ENCODE data around the gene ADARB2.

Gene ADARB2

GRCh38 chr10:1543596-1543995 lies 193.7 kb downstream of the ADARB2 start:
- no peaks in the 10 kb centered on the region for H3K27me3 ChIP-seq (ENCODE audit: insufficient read depth, poor library complexity, severe bottlenecking)
- no peak overlapping the region for H3K4me3 ChIP-seq (ENCODE audit: severe bottlenecking)
- TF ChIP-seq, protein P1, sequence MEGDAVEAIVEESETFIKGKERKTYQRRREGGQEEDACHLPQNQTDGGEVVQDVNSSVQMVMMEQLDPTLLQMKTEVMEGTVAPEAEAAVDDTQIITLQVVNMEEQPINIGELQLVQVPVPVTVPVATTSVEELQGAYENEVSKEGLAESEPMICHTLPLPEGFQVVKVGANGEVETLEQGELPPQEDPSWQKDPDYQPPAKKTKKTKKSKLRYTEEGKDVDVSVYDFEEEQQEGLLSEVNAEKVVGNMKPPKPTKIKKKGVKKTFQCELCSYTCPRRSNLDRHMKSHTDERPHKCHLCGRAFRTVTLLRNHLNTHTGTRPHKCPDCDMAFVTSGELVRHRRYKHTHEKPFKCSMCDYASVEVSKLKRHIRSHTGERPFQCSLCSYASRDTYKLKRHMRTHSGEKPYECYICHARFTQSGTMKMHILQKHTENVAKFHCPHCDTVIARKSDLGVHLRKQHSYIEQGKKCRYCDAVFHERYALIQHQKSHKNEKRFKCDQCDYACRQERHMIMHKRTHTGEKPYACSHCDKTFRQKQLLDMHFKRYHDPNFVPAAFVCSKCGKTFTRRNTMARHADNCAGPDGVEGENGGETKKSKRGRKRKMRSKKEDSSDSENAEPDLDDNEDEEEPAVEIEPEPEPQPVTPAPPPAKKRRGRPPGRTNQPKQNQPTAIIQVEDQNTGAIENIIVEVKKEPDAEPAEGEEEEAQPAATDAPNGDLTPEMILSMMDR (IDR thresholded peaks at IDR 0.05; ENCODE audit: poor library complexity, severe bottlenecking): no peak
- H3K9me3 ChIP-seq (ENCODE audit: severe bottlenecking): no peaks in the 10 kb centered on the region
- H3K4me1 ChIP-seq (ENCODE audit: insufficient read depth, poor library complexity, severe bottlenecking): no peaks in the 10 kb centered on the region
- DNase-seq (ENCODE audit: low spot score) (no peak), ATAC-seq (ENCODE audit: low read depth) (no peak)
- no peaks in the 10 kb centered on the region for H3K36me3 ChIP-seq (ENCODE audit: low read depth)
- no peak overlapping the region for H3K27ac ChIP-seq (ENCODE audit: poor library complexity, severe bottlenecking)

GRCh38 chr10:1542941-1543340 lies 194.4 kb downstream of the ADARB2 start:
- Histone ChIP-seq H3K9me3 (ENCODE audit: severe bottlenecking) (no peaks in the 10 kb centered on the region), H3K4me1 (ENCODE audit: insufficient read depth, poor library complexity, severe bottlenecking) (no peaks in the 10 kb centered on the region), H3K27me3 (ENCODE audit: insufficient read depth, poor library complexity, severe bottlenecking) (no peaks in the 10 kb centered on the region), H3K27ac (ENCODE audit: poor library complexity, severe bottlenecking) (no peak overlapping the region), H3K36me3 (ENCODE audit: low read depth) (no peaks in the 10 kb centered on the region), H3K4me3 (ENCODE audit: severe bottlenecking) (no peak overlapping the region)
- no peak for ATAC-seq (ENCODE audit: low read depth)
- TF ChIP-seq, protein P1 (IDR thresholded peaks at IDR 0.05; ENCODE audit: poor library complexity, severe bottlenecking): no peak
- no peak for DNase-seq (ENCODE audit: low spot score)

DNA sequence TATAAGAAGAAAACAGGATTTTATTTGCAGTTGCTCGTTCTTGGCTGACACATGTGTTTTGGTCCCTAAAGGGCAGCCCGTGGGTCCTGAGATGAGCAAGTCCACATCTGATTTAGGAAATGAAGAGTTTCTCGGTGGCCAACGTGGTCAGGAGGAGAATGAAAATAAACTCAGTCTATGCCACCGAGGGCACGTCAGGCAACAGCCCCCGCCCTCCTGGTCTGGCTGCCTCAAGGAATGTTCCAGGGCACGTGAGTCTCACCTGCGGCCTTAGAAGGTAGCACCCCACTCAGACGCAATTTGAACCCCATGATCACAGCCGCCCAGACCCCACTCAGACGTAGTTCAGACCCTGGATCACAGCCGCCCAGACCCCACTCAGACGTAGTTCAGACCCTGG lies 197.2 kb downstream of the ADARB2 start:
- no peak overlapping the region for H3K27ac ChIP-seq (ENCODE audit: poor library complexity, severe bottlenecking)
- ATAC-seq (ENCODE audit: low read depth) (no peak), DNase-seq (ENCODE audit: low spot score) (no peak)
- no peaks in the 10 kb centered on the region for H3K9me3 ChIP-seq (ENCODE audit: severe bottlenecking)
- no peaks in the 10 kb centered on the region for H3K27me3 ChIP-seq (ENCODE audit: insufficient read depth, poor library complexity, severe bottlenecking)
- no peak overlapping the region for H3K4me3 ChIP-seq (ENCODE audit: severe bottlenecking)
- TF ChIP-seq, protein P1 (IDR thresholded peaks at IDR 0.05; ENCODE audit: poor library complexity, severe bottlenecking): no peak
- H3K36me3 ChIP-seq (ENCODE audit: low read depth): no peaks in the 10 kb centered on the region
- no peaks in the 10 kb centered on the region for H3K4me1 ChIP-seq (ENCODE audit: insufficient read depth, poor library complexity, severe bottlenecking)

DNA sequence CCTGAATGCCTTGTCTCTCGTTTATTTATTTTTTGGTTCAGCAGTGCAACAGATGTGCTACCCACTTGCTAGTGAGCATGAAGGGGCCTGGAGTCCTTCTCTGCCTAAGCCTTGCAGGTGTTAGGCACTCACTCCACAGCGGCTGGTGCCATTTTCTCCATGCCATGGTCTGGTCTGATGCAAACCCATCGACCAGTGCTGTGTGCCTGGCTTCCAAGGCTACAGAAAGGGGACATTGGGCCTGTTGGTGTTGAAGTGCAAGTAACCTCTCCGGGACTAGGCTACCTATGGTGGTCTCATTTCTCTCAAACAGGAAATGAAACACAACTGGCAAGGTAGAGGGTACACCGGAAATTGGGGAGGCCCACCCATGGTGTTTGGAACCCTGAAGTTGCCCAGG lies 198.1 kb downstream of the ADARB2 start:
- ATAC-seq (ENCODE audit: low read depth) (no peak), DNase-seq (ENCODE audit: low spot score) (no peak)
- Histone ChIP-seq H3K27me3 (ENCODE audit: insufficient read depth, poor library complexity, severe bottlenecking) (no peaks in the 10 kb centered on the region), H3K4me1 (ENCODE audit: insufficient read depth, poor library complexity, severe bottlenecking) (no peaks in the 10 kb centered on the region), H3K27ac (ENCODE audit: poor library complexity, severe bottlenecking) (no peak overlapping the region), H3K4me3 (ENCODE audit: severe bottlenecking) (no peak overlapping the region), H3K9me3 (ENCODE audit: severe bottlenecking) (no peaks in the 10 kb centered on the region), H3K36me3 (ENCODE audit: low read depth) (no peaks in the 10 kb centered on the region)
- TF ChIP-seq, protein P1 (IDR thresholded peaks at IDR 0.05; ENCODE audit: poor library complexity, severe bottlenecking): no peak

GRCh38 chr10:1538531-1539061 lies 198.7 kb downstream of the ADARB2 start:
- DNase-seq (ENCODE audit: low spot score) (no peak), ATAC-seq (ENCODE audit: low read depth) (no peak)
- no peaks in the 10 kb centered on the region for H3K9me3 ChIP-seq (ENCODE audit: severe bottlenecking)
- TF ChIP-seq, protein P1 (IDR thresholded peaks at IDR 0.05; ENCODE audit: poor library complexity, severe bottlenecking): no peak
- no peaks in the 10 kb centered on the region for H3K27me3 ChIP-seq (ENCODE audit: insufficient read depth, poor library complexity, severe bottlenecking)
- H3K4me1 ChIP-seq (ENCODE audit: insufficient read depth, poor library complexity, severe bottlenecking): no peaks in the 10 kb centered on the region
- no peaks in the 10 kb centered on the region for H3K36me3 ChIP-seq (ENCODE audit: low read depth)
- H3K4me3 ChIP-seq (ENCODE audit: severe bottlenecking): no peak overlapping the region
- H3K27ac ChIP-seq (ENCODE audit: poor library complexity, severe bottlenecking): no peak overlapping the region

Measured in RWPE2 (cell line).